Measurements from ENCODE around the gene SCLT1. TPM values are rescaled to one million over a fixed set of nuclear protein-coding genes. Genes with fewer than 3 reads are reported as not detected.

SCLT1 gene
- polyA plus RNA-seq, 3 donors, result 14.8 to 20.1 (median 17.9) TPM

- Histone ChIP-seq H3K4me2 (replicated peaks; ENCODE audit: extremely low read depth, low read length, poor library complexity, severe bottlenecking) (no peak overlapping the region), H3K9me3 (replicated peaks in 1 of 2; ENCODE audit: control insufficient read depth in 1 of 2, insufficient read depth in 1 of 2, low read length in 2 of 2) (no peaks in the 10 kb centered on the region), H3K36me3 (replicated peaks in 1 of 2; ENCODE audit: control insufficient read depth in 1 of 2, insufficient read depth in 2 of 2, low read length in 2 of 2) (peaks cover 67 to 98% of the 10 kb centered on the region in 2 donors), H3K27ac (ENCODE audit: low read depth in 1 of 2, low read length in 2 of 2) (peak overlapping the region in 1 of 2 donors; percentile 20), H4K20me1 (ENCODE audit: insufficient read depth, low read length) (no peaks in the 10 kb centered on the region), H3K4me1 (ENCODE audit: control insufficient read depth in 1 of 2, insufficient read depth in 2 of 2, low read length in 2 of 2) (peaks cover 4 to 8% of the 10 kb centered on the region in 2 donors), H3K27me3 (ENCODE audit: control insufficient read depth in 2 of 2, insufficient read depth in 2 of 2, low read length in 2 of 2) (no peaks in the 10 kb centered on the region), H3K4me3 (replicated peaks in 1 of 3; ENCODE audit: low read depth in 2 of 3, low read length in 3 of 3) (no peak overlapping the region), H3K79me2 (ENCODE audit: insufficient read depth, low read length) (peaks cover 14% of the 10 kb centered on the region), H3K9ac (ENCODE audit: insufficient read depth, low read length, poor library complexity, severe bottlenecking) (no peak overlapping the region), H2AFZ (ENCODE audit: insufficient read depth, low read depth, low read length, poor library complexity, severe bottlenecking) (no peak overlapping the region)
- 88% methylated on average over 2 of the region's 2 CpGs for WGBS (ENCODE audit: insufficient coverage)
- H3K4me3 Mint-ChIP-seq, result no peak overlapping the region
- no peak for DNase-seq
- TF ChIP-seq CTCF (IDR thresholded peaks at IDR 0.05), result no peak
- peaks cover 17% of the 10 kb centered on the region for H3K4me1 Mint-ChIP-seq
- H3K9me3 Mint-ChIP-seq, result peaks cover 0 to 1% (median 0%) of the 10 kb centered on the region in 7 donors
- intact Hi-C loops (cut with micrococcal nuclease), result no loop called here
- peak overlapping the region in 2 of 7 donors; percentile 61 to 72 for H3K27ac Mint-ChIP-seq
- peaks cover 82 to 92% of the 10 kb centered on the region in 2 donors for H3K36me3 Mint-ChIP-seq
- H3K27me3 Mint-ChIP-seq (ENCODE audit: low read depth in 3 of 3), result no peaks in the 10 kb centered on the region
Observed at GRCh38 chr4:128856246-128856645, 237.1 kb downstream of the SCLT1 start.

- intact Hi-C loops (cut with micrococcal nuclease), result no loop called here
- Histone ChIP-seq H3K4me3 (replicated peaks in 1 of 3; ENCODE audit: low read depth in 2 of 3, low read length in 3 of 3) (no peak overlapping the region), H3K9me3 (replicated peaks in 1 of 2; ENCODE audit: control insufficient read depth in 1 of 2, insufficient read depth in 1 of 2, low read length in 2 of 2) (no peaks in the 10 kb centered on the region), H3K27ac (ENCODE audit: low read depth in 1 of 2, low read length in 2 of 2) (no peak overlapping the region), H4K20me1 (ENCODE audit: insufficient read depth, low read length) (no peaks in the 10 kb centered on the region), H3K4me2 (replicated peaks; ENCODE audit: extremely low read depth, low read length, poor library complexity, severe bottlenecking) (no peak overlapping the region), H3K79me2 (ENCODE audit: insufficient read depth, low read length) (peaks cover 14% of the 10 kb centered on the region), H3K27me3 (ENCODE audit: control insufficient read depth in 2 of 2, insufficient read depth in 2 of 2, low read length in 2 of 2) (no peaks in the 10 kb centered on the region), H3K9ac (ENCODE audit: insufficient read depth, low read length, poor library complexity, severe bottlenecking) (no peak overlapping the region), H3K36me3 (replicated peaks in 1 of 2; ENCODE audit: control insufficient read depth in 1 of 2, insufficient read depth in 2 of 2, low read length in 2 of 2) (peaks cover 69 to 98% of the 10 kb centered on the region in 2 donors), H2AFZ (ENCODE audit: insufficient read depth, low read depth, low read length, poor library complexity, severe bottlenecking) (no peak overlapping the region), H3K4me1 (ENCODE audit: control insufficient read depth in 1 of 2, insufficient read depth in 2 of 2, low read length in 2 of 2) (peaks cover 4 to 8% of the 10 kb centered on the region in 2 donors)
- no peak for TF ChIP-seq CTCF (IDR thresholded peaks at IDR 0.05)
- Mint-ChIP-seq H3K27me3 (ENCODE audit: low read depth in 3 of 3) (no peaks in the 10 kb centered on the region), H3K9me3 (peaks cover 0 to 1% (median 0%) of the 10 kb centered on the region in 7 donors), H3K4me1 (peaks cover 17% of the 10 kb centered on the region), H3K4me3 (no peak overlapping the region), H3K36me3 (peaks cover 83 to 92% of the 10 kb centered on the region in 2 donors), H3K27ac (no peak overlapping the region)
- DNase-seq, result no peak
- WGBS (ENCODE audit: insufficient coverage), result 94% methylated on average over 6 of the region's 7 CpGs
Observed at GRCh38 chr4:128855621-128856020, 237.7 kb downstream of the SCLT1 start.
